Measurements from ENCODE around the gene NELL1.

DNA sequence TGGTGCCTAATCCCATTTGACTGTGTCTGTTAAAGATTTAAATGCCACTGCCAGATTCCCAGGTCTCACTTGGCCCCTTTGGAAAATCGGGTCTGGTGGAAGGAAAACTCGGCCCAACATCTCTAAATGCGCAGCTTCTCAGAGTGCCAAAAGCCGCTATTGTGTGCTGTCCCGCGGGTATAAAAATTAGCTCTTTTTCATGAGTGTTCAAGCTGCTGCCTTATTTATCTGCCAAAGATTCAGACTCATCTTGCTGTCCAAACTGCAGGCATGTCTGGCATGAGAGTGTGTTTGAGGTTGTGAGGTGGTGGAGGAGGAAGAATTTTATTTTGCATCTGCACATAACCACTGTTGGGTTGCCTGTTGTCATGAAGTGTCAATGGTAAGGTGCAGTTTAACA, 91.4 kb downstream of the NELL1 start:
- TF ChIP-seq, protein P1, sequence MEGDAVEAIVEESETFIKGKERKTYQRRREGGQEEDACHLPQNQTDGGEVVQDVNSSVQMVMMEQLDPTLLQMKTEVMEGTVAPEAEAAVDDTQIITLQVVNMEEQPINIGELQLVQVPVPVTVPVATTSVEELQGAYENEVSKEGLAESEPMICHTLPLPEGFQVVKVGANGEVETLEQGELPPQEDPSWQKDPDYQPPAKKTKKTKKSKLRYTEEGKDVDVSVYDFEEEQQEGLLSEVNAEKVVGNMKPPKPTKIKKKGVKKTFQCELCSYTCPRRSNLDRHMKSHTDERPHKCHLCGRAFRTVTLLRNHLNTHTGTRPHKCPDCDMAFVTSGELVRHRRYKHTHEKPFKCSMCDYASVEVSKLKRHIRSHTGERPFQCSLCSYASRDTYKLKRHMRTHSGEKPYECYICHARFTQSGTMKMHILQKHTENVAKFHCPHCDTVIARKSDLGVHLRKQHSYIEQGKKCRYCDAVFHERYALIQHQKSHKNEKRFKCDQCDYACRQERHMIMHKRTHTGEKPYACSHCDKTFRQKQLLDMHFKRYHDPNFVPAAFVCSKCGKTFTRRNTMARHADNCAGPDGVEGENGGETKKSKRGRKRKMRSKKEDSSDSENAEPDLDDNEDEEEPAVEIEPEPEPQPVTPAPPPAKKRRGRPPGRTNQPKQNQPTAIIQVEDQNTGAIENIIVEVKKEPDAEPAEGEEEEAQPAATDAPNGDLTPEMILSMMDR (conservative IDR thresholded peaks at IDR 0.05; ENCODE audit: low read depth, low read length) = no peak
- no peak for TF ChIP-seq EZH2 (IDR thresholded peaks at IDR 0.05; ENCODE audit: low read length, unreplicated experiment)
